GM23338 (cell line): ENCODE data around the gene TRIM24. TPM values are rescaled to one million over a fixed set of nuclear protein-coding genes. Genes with fewer than 3 reads are reported as not detected.
A peak's percentile ranks its signal among the peaks of the same experiment; 100 is the strongest.

Experiments
- ATAC-seq: fragments of 200-7000 bp; cut with Tn5 transposase; 3 replicates; pipeline ENCODE4 v1.9.1; 2020
- DNase-seq: peaks from one replicate; pipeline ENCODE4 v3.0.0-alpha.2; 2015; ENCODE audit warnings: low spot score
- H2AFZ ChIP-seq: fragments of 200-600 bp; sonication (generic); 2 replicates; pipeline ENCODE4 v1.8.0; 2016; ENCODE audit warnings: antibody characterized with exemption, mild to moderate bottlenecking, moderate library complexity
- H3F3A ChIP-seq: fragments of 200-600 bp; sonication (generic); replicated peaks from 2 replicates; pipeline ENCODE4 v1.8.0; 2017; ENCODE audit warnings: antibody characterized with exemption, mixed run types, low read depth
- H3K27ac ChIP-seq: fragments of 200-600 bp; sonication (generic); 2 replicates; pipeline ENCODE4 v1.6.1; 2016; ENCODE audit warnings: low read depth
- H3K27me3 ChIP-seq: fragments of 200-600 bp; sonication (generic); 2 replicates; pipeline ENCODE4 v1.8.0; 2016; ENCODE audit warnings: mild to moderate bottlenecking, mixed run types, moderate library complexity; ENCODE audit not compliant: insufficient read depth
- H3K36me3 ChIP-seq: fragments of 200-600 bp; sonication (generic); 2 replicates; pipeline ENCODE4 v1.8.0; 2016; ENCODE audit warnings: mild to moderate bottlenecking; ENCODE audit not compliant: insufficient read depth
- H3K4me1 ChIP-seq: fragments of 200-600 bp; sonication (generic); 2 replicates; pipeline ENCODE4 v1.8.0; 2016; ENCODE audit warnings: mild to moderate bottlenecking, moderate library complexity; ENCODE audit not compliant: insufficient read depth
- H3K4me2 ChIP-seq: fragments of 200-600 bp; sonication (generic); 2 replicates; pipeline ENCODE4 v1.7.1; 2017; ENCODE audit warnings: mixed run types
- H3K4me3 ChIP-seq: fragments of 200-600 bp; sonication (generic); 2 replicates; pipeline ENCODE4 v1.6.1; 2016; ENCODE audit warnings: mixed run types
- H3K79me2 ChIP-seq: fragments of 200-600 bp; sonication (generic); replicated peaks from 2 replicates; pipeline ENCODE4 v1.8.0; 2017; ENCODE audit warnings: mild to moderate bottlenecking; ENCODE audit not compliant: insufficient read depth
- H3K9me2 ChIP-seq: fragments of 200-600 bp; sonication (generic); 2 replicates; pipeline ENCODE4 v1.8.0; 2017; ENCODE audit not compliant: insufficient read depth
- H4K20me1 ChIP-seq: fragments of 200-600 bp; sonication (generic); replicated peaks from 2 replicates; pipeline ENCODE4 v1.8.0; 2017; ENCODE audit warnings: mild to moderate bottlenecking; ENCODE audit not compliant: insufficient read depth
- H3K27ac Mint-ChIP-seq: 2 replicates; pipeline ENCODE4 v1.8.0; 2020; ENCODE audit warnings: inconsistent platforms, mild to moderate bottlenecking, moderate library complexity, mixed read lengths
- H3K27me3 Mint-ChIP-seq: 3 replicates; pipeline ENCODE4 v1.8.0; 2022; ENCODE audit warnings: low read depth, mild to moderate bottlenecking, moderate library complexity, mixed read lengths, inconsistent platforms; ENCODE audit not compliant: insufficient read depth, poor library complexity
- H3K36me3 Mint-ChIP-seq: 3 replicates; pipeline ENCODE4 v1.8.0; 2021; ENCODE audit warnings: low read depth, mild to moderate bottlenecking, inconsistent platforms, moderate library complexity, mixed read lengths
- H3K4me1 Mint-ChIP-seq: 3 replicates; pipeline ENCODE4 v1.8.0; 2020; ENCODE audit warnings: mild to moderate bottlenecking, inconsistent platforms, mixed read lengths
- H3K4me3 Mint-ChIP-seq: 3 replicates; pipeline ENCODE4 v1.8.0; 2021; ENCODE audit warnings: moderate library complexity, mild to moderate bottlenecking, inconsistent platforms, mixed read lengths
- H3K9me3 Mint-ChIP-seq: 3 replicates; pipeline ENCODE4 v1.8.0; 2020; ENCODE audit warnings: moderate library complexity, mild to moderate bottlenecking, inconsistent platforms, mixed read lengths
- CTCF ChIP-seq, 2 experiments: fragments of 200-600 bp in 1 of 2; sonication (generic) in 1 of 2; conservative IDR thresholded peaks; 2 replicates each; pipeline versions ENCODE4 v1.5.1 to v1.6.1; 2016 to 2017; ENCODE audit warnings: antibody characterized with exemption in 2 of 2, low read depth in 2 of 2, mild to moderate bottlenecking in 2 of 2, moderate library complexity in 1 of 2
- EZH2phosphoT487 ChIP-seq: fragments of 200-600 bp; sonication (generic); IDR thresholded peaks from one replicate; pipeline ENCODE4 v1.8.1; 2018; ENCODE audit warnings: antibody characterized with exemption; ENCODE audit not compliant: unreplicated experiment
- STAT1 ChIP-seq: IDR thresholded peaks from one replicate; pipeline ENCODE4 v1.6.1; 2016; ENCODE audit warnings: antibody characterized with exemption; ENCODE audit not compliant: unreplicated experiment
- ZNF114 ChIP-seq: fragments of 250-450 bp; sonication (Bioruptor Pico); IDR thresholded peaks from 2 replicates; pipeline ENCODE4 v1.5.0; 2020; ENCODE audit warnings: mild to moderate bottlenecking, moderate library complexity
- polyA plus RNA-seq: library from polyadenylated mRNA; unstranded; fragments of >200 nt; fragmentation: Nextera tagmentation; extraction: Ambion mirVana; gene quantifications from 2 replicates; pipeline ENCODE4 v1.2.1, GENCODE V29; 2016
- total RNA-seq: library from RNA; depleted of rRNA; stranded (reverse); fragments of >200 nt; shearing (Covaris generic); gene quantifications from 2 replicates; pipeline ENCODE4 v1.2.3, GENCODE V29; 2014
- TF ChIP-seq, protein P1 (sequence below): fragments of 250-450 bp; sonication (Bioruptor Pico); IDR thresholded peaks from 2 replicates; pipeline ENCODE4 v1.5.0; 2020; ENCODE audit warnings: mild to moderate bottlenecking, moderate library complexity
- TF ChIP-seq, protein P2 (sequence below): IDR thresholded peaks from one replicate; pipeline ENCODE4 v1.6.1; 2018; ENCODE audit warnings: antibody characterized with exemption; ENCODE audit not compliant: unreplicated experiment
- TF ChIP-seq, protein P3 (sequence below): IDR thresholded peaks from 2 replicates; pipeline ENCODE4 v1.6.1; 2016; ENCODE audit warnings: antibody characterized with exemption

Gene TRIM24
- total and polyA plus RNA-seq, 2 experiments from 2014 or later, result 67.0 to 120 TPM

DNA sequence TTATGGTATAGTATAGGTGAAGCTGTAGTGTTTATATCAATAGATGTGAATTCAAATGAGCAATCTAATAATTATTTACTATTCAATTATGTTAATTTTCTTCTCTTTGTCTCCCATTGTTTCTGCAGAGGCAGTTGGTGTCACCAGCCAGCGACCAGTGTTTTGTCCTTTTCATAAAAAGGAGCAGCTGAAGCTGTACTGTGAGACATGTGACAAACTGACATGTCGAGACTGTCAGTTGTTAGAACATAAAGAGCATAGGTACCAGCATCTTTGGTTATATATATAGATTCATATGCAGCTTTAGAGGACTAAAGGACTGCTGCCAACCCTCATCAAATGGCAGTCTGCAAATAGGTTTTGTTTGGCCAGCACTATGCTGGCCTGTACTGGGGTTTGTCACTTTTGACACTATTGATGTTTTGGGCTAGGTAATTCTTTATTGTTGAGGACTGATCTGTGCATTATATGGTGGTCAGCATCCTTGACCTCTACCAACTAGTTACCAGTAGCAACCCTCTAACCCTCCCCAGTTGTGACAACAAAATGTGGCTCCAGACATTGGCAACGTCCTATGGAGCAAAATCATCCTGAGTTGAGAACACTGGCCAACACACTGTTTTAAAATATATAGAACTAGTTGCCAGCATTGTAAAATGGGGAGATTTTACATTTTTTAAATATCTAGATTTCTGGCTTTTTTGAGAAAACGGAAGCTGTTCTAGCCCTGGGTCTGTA is 59.2 kb downstream of the TRIM24 start:
- TF ChIP-seq, protein P1, sequence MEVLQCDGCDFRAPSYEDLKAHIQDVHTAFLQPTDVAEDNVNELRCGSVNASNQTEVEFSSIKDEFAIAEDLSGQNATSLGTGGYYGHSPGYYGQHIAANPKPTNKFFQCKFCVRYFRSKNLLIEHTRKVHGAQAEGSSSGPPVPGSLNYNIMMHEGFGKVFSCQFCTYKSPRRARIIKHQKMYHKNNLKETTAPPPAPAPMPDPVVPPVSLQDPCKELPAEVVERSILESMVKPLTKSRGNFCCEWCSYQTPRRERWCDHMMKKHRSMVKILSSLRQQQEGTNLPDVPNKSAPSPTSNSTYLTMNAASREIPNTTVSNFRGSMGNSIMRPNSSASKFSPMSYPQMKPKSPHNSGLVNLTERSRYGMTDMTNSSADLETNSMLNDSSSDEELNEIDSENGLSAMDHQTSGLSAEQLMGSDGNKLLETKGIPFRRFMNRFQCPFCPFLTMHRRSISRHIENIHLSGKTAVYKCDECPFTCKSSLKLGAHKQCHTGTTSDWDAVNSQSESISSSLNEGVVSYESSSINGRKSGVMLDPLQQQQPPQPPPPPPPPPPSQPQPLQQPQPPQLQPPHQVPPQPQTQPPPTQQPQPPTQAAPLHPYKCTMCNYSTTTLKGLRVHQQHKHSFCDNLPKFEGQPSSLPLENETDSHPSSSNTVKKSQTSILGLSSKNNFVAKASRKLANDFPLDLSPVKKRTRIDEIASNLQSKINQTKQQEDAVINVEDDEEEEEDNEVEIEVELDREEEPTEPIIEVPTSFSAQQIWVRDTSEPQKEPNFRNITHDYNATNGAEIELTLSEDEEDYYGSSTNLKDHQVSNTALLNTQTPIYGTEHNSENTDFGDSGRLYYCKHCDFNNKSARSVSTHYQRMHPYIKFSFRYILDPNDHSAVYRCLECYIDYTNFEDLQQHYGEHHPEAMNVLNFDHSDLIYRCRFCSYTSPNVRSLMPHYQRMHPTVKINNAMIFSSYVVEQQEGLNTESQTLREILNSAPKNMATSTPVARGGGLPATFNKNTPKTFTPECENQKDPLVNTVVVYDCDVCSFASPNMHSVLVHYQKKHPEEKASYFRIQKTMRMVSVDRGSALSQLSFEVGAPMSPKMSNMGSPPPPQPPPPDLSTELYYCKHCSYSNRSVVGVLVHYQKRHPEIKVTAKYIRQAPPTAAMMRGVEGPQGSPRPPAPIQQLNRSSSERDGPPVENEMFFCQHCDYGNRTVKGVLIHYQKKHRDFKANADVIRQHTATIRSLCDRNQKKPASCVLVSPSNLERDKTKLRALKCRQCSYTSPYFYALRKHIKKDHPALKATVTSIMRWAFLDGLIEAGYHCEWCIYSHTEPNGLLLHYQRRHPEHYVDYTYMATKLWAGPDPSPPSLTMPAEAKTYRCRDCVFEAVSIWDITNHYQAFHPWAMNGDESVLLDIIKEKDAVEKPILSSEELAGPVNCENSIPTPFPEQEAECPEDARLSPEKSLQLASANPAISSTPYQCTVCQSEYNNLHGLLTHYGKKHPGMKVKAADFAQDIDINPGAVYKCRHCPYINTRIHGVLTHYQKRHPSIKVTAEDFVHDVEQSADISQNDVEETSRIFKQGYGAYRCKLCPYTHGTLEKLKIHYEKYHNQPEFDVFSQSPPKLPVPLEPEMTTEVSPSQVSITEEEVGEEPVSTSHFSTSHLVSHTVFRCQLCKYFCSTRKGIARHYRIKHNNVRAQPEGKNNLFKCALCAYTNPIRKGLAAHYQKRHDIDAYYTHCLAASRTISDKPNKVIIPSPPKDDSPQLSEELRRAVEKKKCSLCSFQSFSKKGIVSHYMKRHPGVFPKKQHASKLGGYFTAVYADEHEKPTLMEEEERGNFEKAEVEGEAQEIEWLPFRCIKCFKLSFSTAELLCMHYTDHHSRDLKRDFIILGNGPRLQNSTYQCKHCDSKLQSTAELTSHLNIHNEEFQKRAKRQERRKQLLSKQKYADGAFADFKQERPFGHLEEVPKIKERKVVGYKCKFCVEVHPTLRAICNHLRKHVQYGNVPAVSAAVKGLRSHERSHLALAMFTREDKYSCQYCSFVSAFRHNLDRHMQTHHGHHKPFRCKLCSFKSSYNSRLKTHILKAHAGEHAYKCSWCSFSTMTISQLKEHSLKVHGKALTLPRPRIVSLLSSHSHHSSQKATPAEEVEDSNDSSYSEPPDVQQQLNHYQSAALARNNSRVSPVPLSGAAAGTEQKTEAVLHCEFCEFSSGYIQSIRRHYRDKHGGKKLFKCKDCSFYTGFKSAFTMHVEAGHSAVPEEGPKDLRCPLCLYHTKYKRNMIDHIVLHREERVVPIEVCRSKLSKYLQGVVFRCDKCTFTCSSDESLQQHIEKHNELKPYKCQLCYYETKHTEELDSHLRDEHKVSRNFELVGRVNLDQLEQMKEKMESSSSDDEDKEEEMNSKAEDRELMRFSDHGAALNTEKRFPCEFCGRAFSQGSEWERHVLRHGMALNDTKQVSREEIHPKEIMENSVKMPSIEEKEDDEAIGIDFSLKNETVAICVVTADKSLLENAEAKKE (CRISPR knock-in tag), result no peak
- TF ChIP-seq EZH2phosphoT487, result peak; percentile 54
- Mint-ChIP-seq H3K9me3 (no peaks in the 10 kb centered on the region; the same call in 1 of the 3 replicates), H3K4me1 (no peaks in the 10 kb centered on the region; the same call in 2 of the 3 replicates), H3K36me3 (peaks cover 100% of the 10 kb centered on the region), H3K27me3 (peaks cover 8% of the 10 kb centered on the region), H3K4me3 (no peak overlapping the region), H3K27ac (no peak overlapping the region)
- no peak overlapping the region for H2AFZ ChIP-seq
- H3K27ac ChIP-seq, result no peak overlapping the region
- peaks cover 75% of the 10 kb centered on the region for H3K36me3 ChIP-seq
- H3K4me1 ChIP-seq, result no peaks in the 10 kb centered on the region
- H4K20me1 ChIP-seq, result peaks cover 8% of the 10 kb centered on the region; the same call in 1 of the 2 replicates
- ATAC-seq (no peak), DNase-seq (no peak)
- H3K4me2 ChIP-seq, result no peak overlapping the region
- no peak overlapping the region for H3K4me3 ChIP-seq
- H3K27me3 ChIP-seq, result no peaks in the 10 kb centered on the region
- H3F3A ChIP-seq, result peaks cover 4% of the 10 kb centered on the region; the same call in 1 of the 2 replicates
- H3K79me2 ChIP-seq, result peaks cover 86% of the 10 kb centered on the region
- no peaks in the 10 kb centered on the region for H3K9me2 ChIP-seq

- peaks cover 3% of the 10 kb centered on the region; the same call in 1 of the 2 replicates for H4K20me1 ChIP-seq
- H3K9me3 Mint-ChIP-seq, result peaks cover 6% of the 10 kb centered on the region; the same call in 2 of the 3 replicates
- 0 out of 2 replicates have a peak overlapping the region, but pooled peaks have one; percentile 21 for H3K27ac ChIP-seq
- peaks cover 4% of the 10 kb centered on the region; the same call in 1 of the 2 replicates for H3F3A ChIP-seq
- no peak overlapping the region for H3K27ac Mint-ChIP-seq
- no peak overlapping the region for H3K4me3 ChIP-seq
- ATAC-seq (no peak), DNase-seq (no peak)
- H2AFZ ChIP-seq, result no peak overlapping the region
- H3K4me3 Mint-ChIP-seq, result no peak overlapping the region
- no peaks in the 10 kb centered on the region for H3K9me2 ChIP-seq
- no peaks in the 10 kb centered on the region for H3K4me1 ChIP-seq
- H3K36me3 ChIP-seq, result peaks cover 80% of the 10 kb centered on the region
- H3K36me3 Mint-ChIP-seq, result peaks cover 98% of the 10 kb centered on the region
- peaks cover 83% of the 10 kb centered on the region for H3K79me2 ChIP-seq
- no peak overlapping the region for H3K4me2 ChIP-seq
- H3K4me1 Mint-ChIP-seq, result no peaks in the 10 kb centered on the region; the same call in 2 of the 3 replicates
- no peaks in the 10 kb centered on the region for H3K27me3 ChIP-seq
- peaks cover 5% of the 10 kb centered on the region for H3K27me3 Mint-ChIP-seq
- TF ChIP-seq EZH2phosphoT487 (no peak), CTCF (conservative IDR thresholded peaks at IDR 0.05; ENCODE audit: low read depth in 2 of 2) (no peak), STAT1 (no peak), ZNF114 (CRISPR knock-in tag) (no peak)
- TF ChIP-seq, protein P2, sequence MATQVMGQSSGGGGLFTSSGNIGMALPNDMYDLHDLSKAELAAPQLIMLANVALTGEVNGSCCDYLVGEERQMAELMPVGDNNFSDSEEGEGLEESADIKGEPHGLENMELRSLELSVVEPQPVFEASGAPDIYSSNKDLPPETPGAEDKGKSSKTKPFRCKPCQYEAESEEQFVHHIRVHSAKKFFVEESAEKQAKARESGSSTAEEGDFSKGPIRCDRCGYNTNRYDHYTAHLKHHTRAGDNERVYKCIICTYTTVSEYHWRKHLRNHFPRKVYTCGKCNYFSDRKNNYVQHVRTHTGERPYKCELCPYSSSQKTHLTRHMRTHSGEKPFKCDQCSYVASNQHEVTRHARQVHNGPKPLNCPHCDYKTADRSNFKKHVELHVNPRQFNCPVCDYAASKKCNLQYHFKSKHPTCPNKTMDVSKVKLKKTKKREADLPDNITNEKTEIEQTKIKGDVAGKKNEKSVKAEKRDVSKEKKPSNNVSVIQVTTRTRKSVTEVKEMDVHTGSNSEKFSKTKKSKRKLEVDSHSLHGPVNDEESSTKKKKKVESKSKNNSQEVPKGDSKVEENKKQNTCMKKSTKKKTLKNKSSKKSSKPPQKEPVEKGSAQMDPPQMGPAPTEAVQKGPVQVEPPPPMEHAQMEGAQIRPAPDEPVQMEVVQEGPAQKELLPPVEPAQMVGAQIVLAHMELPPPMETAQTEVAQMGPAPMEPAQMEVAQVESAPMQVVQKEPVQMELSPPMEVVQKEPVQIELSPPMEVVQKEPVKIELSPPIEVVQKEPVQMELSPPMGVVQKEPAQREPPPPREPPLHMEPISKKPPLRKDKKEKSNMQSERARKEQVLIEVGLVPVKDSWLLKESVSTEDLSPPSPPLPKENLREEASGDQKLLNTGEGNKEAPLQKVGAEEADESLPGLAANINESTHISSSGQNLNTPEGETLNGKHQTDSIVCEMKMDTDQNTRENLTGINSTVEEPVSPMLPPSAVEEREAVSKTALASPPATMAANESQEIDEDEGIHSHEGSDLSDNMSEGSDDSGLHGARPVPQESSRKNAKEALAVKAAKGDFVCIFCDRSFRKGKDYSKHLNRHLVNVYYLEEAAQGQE, result no peak
- TF ChIP-seq, protein P3, sequence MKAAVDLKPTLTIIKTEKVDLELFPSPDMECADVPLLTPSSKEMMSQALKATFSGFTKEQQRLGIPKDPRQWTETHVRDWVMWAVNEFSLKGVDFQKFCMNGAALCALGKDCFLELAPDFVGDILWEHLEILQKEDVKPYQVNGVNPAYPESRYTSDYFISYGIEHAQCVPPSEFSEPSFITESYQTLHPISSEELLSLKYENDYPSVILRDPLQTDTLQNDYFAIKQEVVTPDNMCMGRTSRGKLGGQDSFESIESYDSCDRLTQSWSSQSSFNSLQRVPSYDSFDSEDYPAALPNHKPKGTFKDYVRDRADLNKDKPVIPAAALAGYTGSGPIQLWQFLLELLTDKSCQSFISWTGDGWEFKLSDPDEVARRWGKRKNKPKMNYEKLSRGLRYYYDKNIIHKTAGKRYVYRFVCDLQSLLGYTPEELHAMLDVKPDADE, result no peak
Measured at GRCh38 chr7:138520742-138521141, 60.7 kb downstream of the TRIM24 start.
